GM23338 (cell line): ENCODE results near the gene LAMC2. TPM values are rescaled to one million over a fixed set of nuclear protein-coding genes. Genes with fewer than 3 reads are reported as not detected.
"Not testable (repeated sequence)": the region's sequence is repeated elsewhere in the genome, so short reads cannot be mapped to it uniquely, and the experiment has no call there.

Experiments used
- ATAC-seq: fragments of 200-7000 bp; cut with Tn5 transposase; 3 replicates; pipeline ENCODE4 v1.9.1; 2020
- DNase-seq: peaks from one replicate; pipeline ENCODE4 v3.0.0-alpha.2; 2015; ENCODE audit warnings: low spot score
- H2AFZ ChIP-seq: fragments of 200-600 bp; sonication (generic); 2 replicates; pipeline ENCODE4 v1.8.0; 2016; ENCODE audit warnings: antibody characterized with exemption, mild to moderate bottlenecking, moderate library complexity
- H3F3A ChIP-seq: fragments of 200-600 bp; sonication (generic); replicated peaks from 2 replicates; pipeline ENCODE4 v1.8.0; 2017; ENCODE audit warnings: antibody characterized with exemption, mixed run types, low read depth
- H3K27ac ChIP-seq: fragments of 200-600 bp; sonication (generic); 2 replicates; pipeline ENCODE4 v1.6.1; 2016; ENCODE audit warnings: low read depth
- H3K27me3 ChIP-seq: fragments of 200-600 bp; sonication (generic); 2 replicates; pipeline ENCODE4 v1.8.0; 2016; ENCODE audit warnings: mild to moderate bottlenecking, mixed run types, moderate library complexity; ENCODE audit not compliant: insufficient read depth
- H3K36me3 ChIP-seq: fragments of 200-600 bp; sonication (generic); 2 replicates; pipeline ENCODE4 v1.8.0; 2016; ENCODE audit warnings: mild to moderate bottlenecking; ENCODE audit not compliant: insufficient read depth
- H3K4me1 ChIP-seq: fragments of 200-600 bp; sonication (generic); 2 replicates; pipeline ENCODE4 v1.8.0; 2016; ENCODE audit warnings: mild to moderate bottlenecking, moderate library complexity; ENCODE audit not compliant: insufficient read depth
- H3K4me2 ChIP-seq: fragments of 200-600 bp; sonication (generic); 2 replicates; pipeline ENCODE4 v1.7.1; 2017; ENCODE audit warnings: mixed run types
- H3K4me3 ChIP-seq: fragments of 200-600 bp; sonication (generic); 2 replicates; pipeline ENCODE4 v1.6.1; 2016; ENCODE audit warnings: mixed run types
- H3K79me2 ChIP-seq: fragments of 200-600 bp; sonication (generic); replicated peaks from 2 replicates; pipeline ENCODE4 v1.8.0; 2017; ENCODE audit warnings: mild to moderate bottlenecking; ENCODE audit not compliant: insufficient read depth
- H3K9me2 ChIP-seq: fragments of 200-600 bp; sonication (generic); 2 replicates; pipeline ENCODE4 v1.8.0; 2017; ENCODE audit not compliant: insufficient read depth
- H4K20me1 ChIP-seq: fragments of 200-600 bp; sonication (generic); replicated peaks from 2 replicates; pipeline ENCODE4 v1.8.0; 2017; ENCODE audit warnings: mild to moderate bottlenecking; ENCODE audit not compliant: insufficient read depth
- H3K27ac Mint-ChIP-seq: 2 replicates; pipeline ENCODE4 v1.8.0; 2020; ENCODE audit warnings: inconsistent platforms, mild to moderate bottlenecking, moderate library complexity, mixed read lengths
- H3K27me3 Mint-ChIP-seq: 3 replicates; pipeline ENCODE4 v1.8.0; 2022; ENCODE audit warnings: low read depth, mild to moderate bottlenecking, moderate library complexity, mixed read lengths, inconsistent platforms; ENCODE audit not compliant: insufficient read depth, poor library complexity
- H3K36me3 Mint-ChIP-seq: 3 replicates; pipeline ENCODE4 v1.8.0; 2021; ENCODE audit warnings: low read depth, mild to moderate bottlenecking, inconsistent platforms, moderate library complexity, mixed read lengths
- H3K4me1 Mint-ChIP-seq: 3 replicates; pipeline ENCODE4 v1.8.0; 2020; ENCODE audit warnings: mild to moderate bottlenecking, inconsistent platforms, mixed read lengths
- H3K4me3 Mint-ChIP-seq: 3 replicates; pipeline ENCODE4 v1.8.0; 2021; ENCODE audit warnings: moderate library complexity, mild to moderate bottlenecking, inconsistent platforms, mixed read lengths
- H3K9me3 Mint-ChIP-seq: 3 replicates; pipeline ENCODE4 v1.8.0; 2020; ENCODE audit warnings: moderate library complexity, mild to moderate bottlenecking, inconsistent platforms, mixed read lengths
- CREB1 ChIP-seq: fragments of 250-450 bp; sonication (Bioruptor Pico); IDR thresholded peaks from 2 replicates; pipeline ENCODE4 v1.5.0; 2020; ENCODE audit warnings: low read depth, mild to moderate bottlenecking, moderate library complexity
- EZH2 ChIP-seq: fragments of 200-600 bp; sonication (generic); IDR thresholded peaks from one replicate; pipeline ENCODE4 v1.8.0; 2017; ENCODE audit warnings: antibody characterized with exemption, mild to moderate bottlenecking, low read depth; ENCODE audit not compliant: unreplicated experiment
- EZH2phosphoT487 ChIP-seq: fragments of 200-600 bp; sonication (generic); IDR thresholded peaks from one replicate; pipeline ENCODE4 v1.8.1; 2018; ENCODE audit warnings: antibody characterized with exemption; ENCODE audit not compliant: unreplicated experiment
- JUNB ChIP-seq: IDR thresholded peaks from one replicate; pipeline ENCODE4 v1.6.1; 2016; ENCODE audit warnings: antibody characterized with exemption; ENCODE audit not compliant: unreplicated experiment
- NANOG ChIP-seq: IDR thresholded peaks from 2 replicates; pipeline ENCODE4 v1.6.1; 2016; ENCODE audit warnings: antibody characterized with exemption, borderline replicate concordance
- POLR2AphosphoS5 ChIP-seq: IDR thresholded peaks from 2 replicates; pipeline ENCODE4 v1.6.1; 2016; ENCODE audit warnings: antibody characterized with exemption, low read depth
- STAT1 ChIP-seq: IDR thresholded peaks from one replicate; pipeline ENCODE4 v1.6.1; 2016; ENCODE audit warnings: antibody characterized with exemption; ENCODE audit not compliant: unreplicated experiment
- ZNF114 ChIP-seq: fragments of 250-450 bp; sonication (Bioruptor Pico); IDR thresholded peaks from 2 replicates; pipeline ENCODE4 v1.5.0; 2020; ENCODE audit warnings: mild to moderate bottlenecking, moderate library complexity
- ZNF331 ChIP-seq: fragments of 250-450 bp; sonication (Bioruptor Pico); IDR thresholded peaks from 2 replicates; pipeline ENCODE4 v1.5.0; 2020; ENCODE audit warnings: low read depth, mild to moderate bottlenecking, moderate library complexity
- polyA plus RNA-seq: library from polyadenylated mRNA; unstranded; fragments of >200 nt; fragmentation: Nextera tagmentation; extraction: Ambion mirVana; gene quantifications from 2 replicates; pipeline ENCODE4 v1.2.1, GENCODE V29; 2016
- total RNA-seq: library from RNA; depleted of rRNA; stranded (reverse); fragments of >200 nt; shearing (Covaris generic); gene quantifications from 2 replicates; pipeline ENCODE4 v1.2.3, GENCODE V29; 2014
- TF ChIP-seq, protein P1 (sequence below): IDR thresholded peaks from 2 replicates; pipeline ENCODE4 v1.6.1; 2016; ENCODE audit warnings: antibody characterized with exemption
- TF ChIP-seq, protein P2 (sequence below): IDR thresholded peaks from one replicate; pipeline ENCODE4 v1.6.1; 2018; ENCODE audit warnings: antibody characterized with exemption; ENCODE audit not compliant: unreplicated experiment
- TF ChIP-seq, protein P3 (sequence below): fragments of 250-450 bp; sonication (Bioruptor Pico); IDR thresholded peaks from 2 replicates; pipeline ENCODE4 v1.5.0; 2020; ENCODE audit warnings: mild to moderate bottlenecking, moderate library complexity

Gene LAMC2
- total and polyA plus RNA-seq, 2 experiments from 2014 or later = 4.3 to 19.5 TPM

DNA sequence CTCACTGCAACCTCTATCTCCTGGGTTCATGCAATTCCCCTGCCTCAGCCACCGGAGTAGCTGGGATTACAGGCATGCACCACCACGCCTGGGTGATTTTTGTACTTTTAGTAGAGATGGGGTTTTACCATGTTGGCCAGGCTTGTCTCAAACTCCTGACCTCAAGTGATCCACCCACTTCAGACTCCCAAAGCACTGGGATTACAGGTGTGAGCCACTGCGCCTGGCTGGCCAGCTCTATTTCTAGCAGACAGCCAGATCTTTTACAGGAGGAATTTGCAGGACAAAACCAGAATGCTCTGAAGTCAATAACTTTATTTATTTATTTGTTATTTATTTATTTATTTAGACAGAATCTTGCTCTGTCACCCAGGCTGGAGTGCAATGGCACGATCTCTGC, 87.9 kb downstream of the LAMC2 start:
- H3K79me2 ChIP-seq, H3K36me3 ChIP-seq, H3K27me3 ChIP-seq, H3K4me3 Mint-ChIP-seq, H3K9me2 ChIP-seq, H3K27ac Mint-ChIP-seq, H3K4me3 ChIP-seq, H3K4me2 ChIP-seq, H3F3A ChIP-seq, H3K27me3 Mint-ChIP-seq, H3K9me3 Mint-ChIP-seq, H3K36me3 Mint-ChIP-seq, ATAC-seq, H4K20me1 ChIP-seq, H3K27ac ChIP-seq, H2AFZ ChIP-seq, DNase-seq: not testable (repeated sequence)
- H3K4me1 Mint-ChIP-seq = peaks cover 15% of the 10 kb centered on the region
- H3K4me1 ChIP-seq = peaks cover 11% of the 10 kb centered on the region

DNA sequence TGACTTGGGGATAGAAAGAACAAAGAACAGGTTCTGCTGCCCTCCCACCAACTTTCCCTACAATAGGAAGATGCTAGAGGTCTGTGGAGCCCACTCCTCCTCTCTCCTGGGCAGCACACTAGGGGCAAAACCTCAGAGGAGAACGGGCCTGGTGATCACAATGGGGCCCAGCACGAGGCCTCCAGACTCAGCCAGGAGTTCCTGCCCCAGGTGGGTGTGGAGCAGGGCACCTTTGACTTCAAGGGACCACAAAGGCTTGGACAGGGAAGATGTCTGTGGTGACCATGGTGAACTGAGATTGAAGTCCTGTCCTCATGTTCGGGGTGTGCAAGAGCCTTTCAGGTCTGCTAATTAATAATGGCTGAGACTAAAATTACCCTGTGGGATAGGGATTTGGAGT, 88.8 kb downstream of the LAMC2 start:
- Histone ChIP-seq H3K9me2 (no peaks in the 10 kb centered on the region), H3K4me2 (no peak overlapping the region), H4K20me1 (no peaks in the 10 kb centered on the region), H3K79me2 (no peaks in the 10 kb centered on the region), H3K27me3 (no peaks in the 10 kb centered on the region), H3K4me1 (peaks cover 18% of the 10 kb centered on the region), H3K27ac (no peak overlapping the region), H3F3A (peaks cover 6% of the 10 kb centered on the region; the same call in 1 of the 2 replicates), H3K36me3 (no peaks in the 10 kb centered on the region), H3K4me3 (no peak overlapping the region), H2AFZ (no peak overlapping the region)
- Mint-ChIP-seq H3K27ac (peak overlapping the region; percentile 52; the same call in 1 of the 2 replicates), H3K4me3 (no peak overlapping the region), H3K36me3 (no peaks in the 10 kb centered on the region), H3K9me3 (no peaks in the 10 kb centered on the region), H3K27me3 (no peaks in the 10 kb centered on the region), H3K4me1 (peaks cover 22% of the 10 kb centered on the region)
- DNase-seq = no peak
- TF ChIP-seq, protein P1, sequence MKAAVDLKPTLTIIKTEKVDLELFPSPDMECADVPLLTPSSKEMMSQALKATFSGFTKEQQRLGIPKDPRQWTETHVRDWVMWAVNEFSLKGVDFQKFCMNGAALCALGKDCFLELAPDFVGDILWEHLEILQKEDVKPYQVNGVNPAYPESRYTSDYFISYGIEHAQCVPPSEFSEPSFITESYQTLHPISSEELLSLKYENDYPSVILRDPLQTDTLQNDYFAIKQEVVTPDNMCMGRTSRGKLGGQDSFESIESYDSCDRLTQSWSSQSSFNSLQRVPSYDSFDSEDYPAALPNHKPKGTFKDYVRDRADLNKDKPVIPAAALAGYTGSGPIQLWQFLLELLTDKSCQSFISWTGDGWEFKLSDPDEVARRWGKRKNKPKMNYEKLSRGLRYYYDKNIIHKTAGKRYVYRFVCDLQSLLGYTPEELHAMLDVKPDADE = no peak
- TF ChIP-seq, protein P2, sequence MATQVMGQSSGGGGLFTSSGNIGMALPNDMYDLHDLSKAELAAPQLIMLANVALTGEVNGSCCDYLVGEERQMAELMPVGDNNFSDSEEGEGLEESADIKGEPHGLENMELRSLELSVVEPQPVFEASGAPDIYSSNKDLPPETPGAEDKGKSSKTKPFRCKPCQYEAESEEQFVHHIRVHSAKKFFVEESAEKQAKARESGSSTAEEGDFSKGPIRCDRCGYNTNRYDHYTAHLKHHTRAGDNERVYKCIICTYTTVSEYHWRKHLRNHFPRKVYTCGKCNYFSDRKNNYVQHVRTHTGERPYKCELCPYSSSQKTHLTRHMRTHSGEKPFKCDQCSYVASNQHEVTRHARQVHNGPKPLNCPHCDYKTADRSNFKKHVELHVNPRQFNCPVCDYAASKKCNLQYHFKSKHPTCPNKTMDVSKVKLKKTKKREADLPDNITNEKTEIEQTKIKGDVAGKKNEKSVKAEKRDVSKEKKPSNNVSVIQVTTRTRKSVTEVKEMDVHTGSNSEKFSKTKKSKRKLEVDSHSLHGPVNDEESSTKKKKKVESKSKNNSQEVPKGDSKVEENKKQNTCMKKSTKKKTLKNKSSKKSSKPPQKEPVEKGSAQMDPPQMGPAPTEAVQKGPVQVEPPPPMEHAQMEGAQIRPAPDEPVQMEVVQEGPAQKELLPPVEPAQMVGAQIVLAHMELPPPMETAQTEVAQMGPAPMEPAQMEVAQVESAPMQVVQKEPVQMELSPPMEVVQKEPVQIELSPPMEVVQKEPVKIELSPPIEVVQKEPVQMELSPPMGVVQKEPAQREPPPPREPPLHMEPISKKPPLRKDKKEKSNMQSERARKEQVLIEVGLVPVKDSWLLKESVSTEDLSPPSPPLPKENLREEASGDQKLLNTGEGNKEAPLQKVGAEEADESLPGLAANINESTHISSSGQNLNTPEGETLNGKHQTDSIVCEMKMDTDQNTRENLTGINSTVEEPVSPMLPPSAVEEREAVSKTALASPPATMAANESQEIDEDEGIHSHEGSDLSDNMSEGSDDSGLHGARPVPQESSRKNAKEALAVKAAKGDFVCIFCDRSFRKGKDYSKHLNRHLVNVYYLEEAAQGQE = no peak
- TF ChIP-seq CREB1 (CRISPR knock-in tag) (no peak), NANOG (no peak), EZH2phosphoT487 (no peak), ZNF114 (CRISPR knock-in tag) (no peak), EZH2 (no peak), JUNB (no peak), ZNF331 (CRISPR knock-in tag) (no peak), STAT1 (no peak), POLR2AphosphoS5 (no peak)
- TF ChIP-seq, protein P3, sequence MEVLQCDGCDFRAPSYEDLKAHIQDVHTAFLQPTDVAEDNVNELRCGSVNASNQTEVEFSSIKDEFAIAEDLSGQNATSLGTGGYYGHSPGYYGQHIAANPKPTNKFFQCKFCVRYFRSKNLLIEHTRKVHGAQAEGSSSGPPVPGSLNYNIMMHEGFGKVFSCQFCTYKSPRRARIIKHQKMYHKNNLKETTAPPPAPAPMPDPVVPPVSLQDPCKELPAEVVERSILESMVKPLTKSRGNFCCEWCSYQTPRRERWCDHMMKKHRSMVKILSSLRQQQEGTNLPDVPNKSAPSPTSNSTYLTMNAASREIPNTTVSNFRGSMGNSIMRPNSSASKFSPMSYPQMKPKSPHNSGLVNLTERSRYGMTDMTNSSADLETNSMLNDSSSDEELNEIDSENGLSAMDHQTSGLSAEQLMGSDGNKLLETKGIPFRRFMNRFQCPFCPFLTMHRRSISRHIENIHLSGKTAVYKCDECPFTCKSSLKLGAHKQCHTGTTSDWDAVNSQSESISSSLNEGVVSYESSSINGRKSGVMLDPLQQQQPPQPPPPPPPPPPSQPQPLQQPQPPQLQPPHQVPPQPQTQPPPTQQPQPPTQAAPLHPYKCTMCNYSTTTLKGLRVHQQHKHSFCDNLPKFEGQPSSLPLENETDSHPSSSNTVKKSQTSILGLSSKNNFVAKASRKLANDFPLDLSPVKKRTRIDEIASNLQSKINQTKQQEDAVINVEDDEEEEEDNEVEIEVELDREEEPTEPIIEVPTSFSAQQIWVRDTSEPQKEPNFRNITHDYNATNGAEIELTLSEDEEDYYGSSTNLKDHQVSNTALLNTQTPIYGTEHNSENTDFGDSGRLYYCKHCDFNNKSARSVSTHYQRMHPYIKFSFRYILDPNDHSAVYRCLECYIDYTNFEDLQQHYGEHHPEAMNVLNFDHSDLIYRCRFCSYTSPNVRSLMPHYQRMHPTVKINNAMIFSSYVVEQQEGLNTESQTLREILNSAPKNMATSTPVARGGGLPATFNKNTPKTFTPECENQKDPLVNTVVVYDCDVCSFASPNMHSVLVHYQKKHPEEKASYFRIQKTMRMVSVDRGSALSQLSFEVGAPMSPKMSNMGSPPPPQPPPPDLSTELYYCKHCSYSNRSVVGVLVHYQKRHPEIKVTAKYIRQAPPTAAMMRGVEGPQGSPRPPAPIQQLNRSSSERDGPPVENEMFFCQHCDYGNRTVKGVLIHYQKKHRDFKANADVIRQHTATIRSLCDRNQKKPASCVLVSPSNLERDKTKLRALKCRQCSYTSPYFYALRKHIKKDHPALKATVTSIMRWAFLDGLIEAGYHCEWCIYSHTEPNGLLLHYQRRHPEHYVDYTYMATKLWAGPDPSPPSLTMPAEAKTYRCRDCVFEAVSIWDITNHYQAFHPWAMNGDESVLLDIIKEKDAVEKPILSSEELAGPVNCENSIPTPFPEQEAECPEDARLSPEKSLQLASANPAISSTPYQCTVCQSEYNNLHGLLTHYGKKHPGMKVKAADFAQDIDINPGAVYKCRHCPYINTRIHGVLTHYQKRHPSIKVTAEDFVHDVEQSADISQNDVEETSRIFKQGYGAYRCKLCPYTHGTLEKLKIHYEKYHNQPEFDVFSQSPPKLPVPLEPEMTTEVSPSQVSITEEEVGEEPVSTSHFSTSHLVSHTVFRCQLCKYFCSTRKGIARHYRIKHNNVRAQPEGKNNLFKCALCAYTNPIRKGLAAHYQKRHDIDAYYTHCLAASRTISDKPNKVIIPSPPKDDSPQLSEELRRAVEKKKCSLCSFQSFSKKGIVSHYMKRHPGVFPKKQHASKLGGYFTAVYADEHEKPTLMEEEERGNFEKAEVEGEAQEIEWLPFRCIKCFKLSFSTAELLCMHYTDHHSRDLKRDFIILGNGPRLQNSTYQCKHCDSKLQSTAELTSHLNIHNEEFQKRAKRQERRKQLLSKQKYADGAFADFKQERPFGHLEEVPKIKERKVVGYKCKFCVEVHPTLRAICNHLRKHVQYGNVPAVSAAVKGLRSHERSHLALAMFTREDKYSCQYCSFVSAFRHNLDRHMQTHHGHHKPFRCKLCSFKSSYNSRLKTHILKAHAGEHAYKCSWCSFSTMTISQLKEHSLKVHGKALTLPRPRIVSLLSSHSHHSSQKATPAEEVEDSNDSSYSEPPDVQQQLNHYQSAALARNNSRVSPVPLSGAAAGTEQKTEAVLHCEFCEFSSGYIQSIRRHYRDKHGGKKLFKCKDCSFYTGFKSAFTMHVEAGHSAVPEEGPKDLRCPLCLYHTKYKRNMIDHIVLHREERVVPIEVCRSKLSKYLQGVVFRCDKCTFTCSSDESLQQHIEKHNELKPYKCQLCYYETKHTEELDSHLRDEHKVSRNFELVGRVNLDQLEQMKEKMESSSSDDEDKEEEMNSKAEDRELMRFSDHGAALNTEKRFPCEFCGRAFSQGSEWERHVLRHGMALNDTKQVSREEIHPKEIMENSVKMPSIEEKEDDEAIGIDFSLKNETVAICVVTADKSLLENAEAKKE = no peak
- no peak for ATAC-seq
